Liver (tissue), 3 donors: Measurements from ENCODE around the gene IL17RE.

Experiments used
- EGR1 ChIP-seq, 2 donors: IDR thresholded peaks; 2 replicates each; pipeline ENCODE4 v1.6.1; 2016 to 2018; ENCODE audit warnings: antibody characterized with exemption in 2 of 2, low read depth in 2 of 2
- TF ChIP-seq, protein P1 (sequence below): fragments of 150-350 bp; IDR thresholded peaks from 2 replicates; pipeline ENCODE4 v1.5.1; 2017; ENCODE audit warnings: improper control_type of control experiment, low read depth, low read length; ENCODE audit not compliant: missing input control
- TF ChIP-seq, protein P2 (sequence below): IDR thresholded peaks from 2 replicates; pipeline ENCODE4 v1.6.1; 2016; ENCODE audit warnings: antibody characterized with exemption
- donor health status: healthy.
- donor health status: healthy.

DNA sequence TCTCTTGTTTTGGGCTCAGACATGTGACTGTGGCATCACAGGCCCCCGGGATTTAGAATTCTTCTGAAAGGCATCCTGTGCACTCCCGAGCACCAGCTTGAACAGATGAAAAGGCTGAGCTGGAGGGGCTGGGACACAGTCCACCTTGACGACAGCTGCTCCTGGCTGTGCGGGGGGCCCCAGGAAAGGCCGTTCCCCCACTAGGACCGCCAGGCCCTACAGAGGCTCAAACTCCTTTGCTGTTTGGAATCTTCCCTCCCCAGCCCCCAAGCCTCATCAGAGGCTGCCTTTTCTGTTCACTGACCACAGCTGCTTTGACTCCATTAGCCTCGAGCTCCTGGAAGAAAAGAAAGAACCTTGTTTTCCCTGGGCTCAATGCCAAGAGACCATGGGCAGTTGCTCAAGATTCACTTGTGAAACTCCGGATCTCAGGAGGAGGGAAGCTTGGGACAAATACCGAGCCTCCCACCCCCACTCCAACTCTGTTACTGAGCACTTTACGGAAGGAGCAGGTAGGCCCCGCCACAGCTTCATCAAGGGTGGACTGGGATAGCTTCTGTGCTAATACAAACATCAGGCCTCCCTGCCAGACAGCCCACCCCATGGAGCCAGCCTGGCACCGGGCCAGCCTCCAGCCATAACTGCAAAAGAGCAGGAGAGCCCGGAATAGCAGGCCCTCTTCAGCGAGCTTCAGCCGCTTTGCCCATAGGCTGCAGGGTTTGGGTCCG, 38.3 kb upstream of the IL17RE start:
- TF ChIP-seq, protein P1, sequence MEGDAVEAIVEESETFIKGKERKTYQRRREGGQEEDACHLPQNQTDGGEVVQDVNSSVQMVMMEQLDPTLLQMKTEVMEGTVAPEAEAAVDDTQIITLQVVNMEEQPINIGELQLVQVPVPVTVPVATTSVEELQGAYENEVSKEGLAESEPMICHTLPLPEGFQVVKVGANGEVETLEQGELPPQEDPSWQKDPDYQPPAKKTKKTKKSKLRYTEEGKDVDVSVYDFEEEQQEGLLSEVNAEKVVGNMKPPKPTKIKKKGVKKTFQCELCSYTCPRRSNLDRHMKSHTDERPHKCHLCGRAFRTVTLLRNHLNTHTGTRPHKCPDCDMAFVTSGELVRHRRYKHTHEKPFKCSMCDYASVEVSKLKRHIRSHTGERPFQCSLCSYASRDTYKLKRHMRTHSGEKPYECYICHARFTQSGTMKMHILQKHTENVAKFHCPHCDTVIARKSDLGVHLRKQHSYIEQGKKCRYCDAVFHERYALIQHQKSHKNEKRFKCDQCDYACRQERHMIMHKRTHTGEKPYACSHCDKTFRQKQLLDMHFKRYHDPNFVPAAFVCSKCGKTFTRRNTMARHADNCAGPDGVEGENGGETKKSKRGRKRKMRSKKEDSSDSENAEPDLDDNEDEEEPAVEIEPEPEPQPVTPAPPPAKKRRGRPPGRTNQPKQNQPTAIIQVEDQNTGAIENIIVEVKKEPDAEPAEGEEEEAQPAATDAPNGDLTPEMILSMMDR, result no peak
- TF ChIP-seq, protein P2, sequence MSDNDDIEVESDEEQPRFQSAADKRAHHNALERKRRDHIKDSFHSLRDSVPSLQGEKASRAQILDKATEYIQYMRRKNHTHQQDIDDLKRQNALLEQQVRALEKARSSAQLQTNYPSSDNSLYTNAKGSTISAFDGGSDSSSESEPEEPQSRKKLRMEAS, result no peak
- no peak for TF ChIP-seq EGR1 (IDR thresholded peaks at IDR 0.05; ENCODE audit: low read depth in 2 of 2)
